Activated T-helper 1 cell treated with anti-CD3 and anti-CD28 coated beads, Interleukin-12 subunit alpha, Interleukin-12 subunit beta, Interleukin-2, Interleukin-4 antibody, amounts not matched to agents 30 ng/mL and 10 ng/mL and 1 ng/mL, durations not matched to agents 14 hours and 24 hours and 36 hours (primary cell): ENCODE data around the gene HS1BP3. TPM values are rescaled to one million over a fixed set of nuclear protein-coding genes. Genes with fewer than 3 reads are reported as not detected.

Experiments
- DNase-seq: peaks from one replicate; pipeline ENCODE4 v3.0.0; 2021; ENCODE audit warnings: low spot score
- H3K27ac Mint-ChIP-seq: one replicate; pipeline ENCODE4 v1.8.0; 2021; ENCODE audit warnings: mild to moderate bottlenecking, mixed read lengths
- H3K27me3 Mint-ChIP-seq: one replicate; pipeline ENCODE4 v1.8.0; 2022; ENCODE audit warnings: mild to moderate bottlenecking, moderate library complexity, mixed read lengths; ENCODE audit not compliant: insufficient read depth
- H3K36me3 Mint-ChIP-seq: one replicate; pipeline ENCODE4 v1.8.0; 2021; ENCODE audit warnings: low read depth, mixed read lengths
- H3K4me1 Mint-ChIP-seq: one replicate; pipeline ENCODE4 v1.8.0; 2021; ENCODE audit warnings: low read depth, mixed read lengths
- H3K4me3 Mint-ChIP-seq: one replicate; pipeline ENCODE4 v1.8.0; 2021; ENCODE audit warnings: mild to moderate bottlenecking, moderate library complexity, mixed read lengths
- H3K9me3 Mint-ChIP-seq: one replicate; pipeline ENCODE4 v1.8.0; 2021; ENCODE audit warnings: mixed read lengths
- intact Hi-C: fragments of 100-400 bp; cut with micrococcal nuclease; formaldehyde crosslinking; loops from one replicate; pipeline ENCODE4 v1.15.1; 2024
- total RNA-seq: library from RNA; stranded (reverse); gene quantifications from 2 replicates; pipeline ENCODE4 v1.2.3, GENCODE V29; 2022

The HS1BP3 gene
- total RNA-seq, 1 donor from 2014 or later: 9.1 TPM

DNA sequence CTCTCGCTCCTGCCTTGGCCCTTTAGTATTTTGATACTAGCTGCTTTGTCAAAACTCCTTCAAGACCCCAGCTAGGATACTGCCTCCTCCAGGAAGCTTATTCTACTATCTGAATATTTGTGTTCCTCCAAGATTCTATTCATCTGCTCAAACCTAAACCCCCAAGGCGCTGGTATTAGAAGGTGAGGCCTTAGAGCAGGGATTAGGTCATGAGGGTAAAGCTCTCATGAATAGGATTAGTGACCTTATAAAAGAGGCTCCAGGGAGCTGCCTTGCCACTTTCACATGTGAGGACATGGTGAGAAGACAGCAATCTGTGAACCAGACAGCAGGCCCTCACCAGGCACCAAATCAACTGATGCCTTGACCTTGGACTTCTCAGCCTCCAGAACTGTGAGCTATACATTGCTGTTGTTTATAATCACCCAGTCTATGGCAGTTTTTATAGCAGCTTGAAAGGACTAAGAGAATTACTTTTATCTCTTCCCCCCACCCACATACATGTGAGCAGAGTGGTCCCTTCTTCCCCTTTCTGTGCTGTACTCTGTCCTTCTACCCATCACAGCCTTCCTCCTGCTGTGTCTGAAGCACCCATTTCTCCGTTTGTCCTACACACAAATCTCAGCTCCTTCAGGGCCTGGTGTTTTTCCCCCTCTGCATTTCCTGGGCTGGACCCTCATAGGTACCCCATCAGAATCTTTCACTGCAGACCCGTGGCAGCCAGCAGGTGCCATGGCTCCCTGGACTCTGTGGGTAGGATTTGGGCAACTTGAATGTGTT, 54.5 kb downstream of the HS1BP3 start:
- Mint-ChIP-seq H3K27me3 (no peaks in the 10 kb centered on the region), H3K27ac (no peak overlapping the region), H3K4me3 (no peak overlapping the region), H3K4me1 (peaks cover 9% of the 10 kb centered on the region), H3K36me3 (no peaks in the 10 kb centered on the region), H3K9me3 (no peaks in the 10 kb centered on the region)
- intact Hi-C loops: no loop called here
- DNase-seq: no peak

DNA sequence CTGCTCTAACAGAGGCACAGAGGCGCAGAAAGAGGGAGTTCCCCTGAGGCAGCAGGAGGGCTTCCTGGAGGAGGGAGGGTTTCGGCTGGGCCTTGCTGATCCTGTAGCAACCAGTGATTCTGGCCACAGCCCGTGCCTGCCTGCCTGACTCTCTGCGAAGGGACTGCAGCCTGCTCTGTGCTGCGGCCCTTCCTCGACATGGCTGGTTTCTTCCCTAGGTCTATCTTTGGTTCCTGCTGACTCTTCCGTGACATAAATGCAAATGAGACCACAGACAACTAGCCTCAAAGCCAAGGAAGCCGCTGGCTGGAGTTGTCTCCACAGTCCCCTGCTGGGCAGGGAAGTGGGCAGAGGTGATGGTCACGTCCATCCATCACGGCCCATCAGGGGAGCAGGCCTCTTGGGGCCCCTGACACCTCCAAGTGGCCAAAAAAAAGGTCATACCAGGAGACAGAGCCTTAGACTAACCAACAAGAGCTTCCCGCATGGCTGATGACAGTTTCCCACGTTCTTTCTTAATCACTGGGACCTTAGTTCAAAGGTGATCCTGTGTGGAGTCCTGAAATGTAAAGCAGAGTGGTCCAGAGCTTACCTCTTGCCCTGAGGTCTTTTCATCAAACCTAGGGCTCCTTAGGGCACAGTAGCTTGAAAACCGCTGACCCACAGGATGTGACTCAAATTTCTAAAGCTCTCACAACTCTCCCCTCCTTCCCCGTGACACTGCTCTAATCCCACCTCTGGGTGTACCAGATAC, 55.3 kb downstream of the HS1BP3 start:
- no peaks in the 10 kb centered on the region for H3K36me3 Mint-ChIP-seq
- no peaks in the 10 kb centered on the region for H3K9me3 Mint-ChIP-seq
- DNase-seq: no peak
- peaks cover 9% of the 10 kb centered on the region for H3K4me1 Mint-ChIP-seq
- no peaks in the 10 kb centered on the region for H3K27me3 Mint-ChIP-seq
- H3K4me3 Mint-ChIP-seq: no peak overlapping the region
- intact Hi-C loops: no loop called here
- H3K27ac Mint-ChIP-seq: peak overlapping the region; percentile 16

DNA sequence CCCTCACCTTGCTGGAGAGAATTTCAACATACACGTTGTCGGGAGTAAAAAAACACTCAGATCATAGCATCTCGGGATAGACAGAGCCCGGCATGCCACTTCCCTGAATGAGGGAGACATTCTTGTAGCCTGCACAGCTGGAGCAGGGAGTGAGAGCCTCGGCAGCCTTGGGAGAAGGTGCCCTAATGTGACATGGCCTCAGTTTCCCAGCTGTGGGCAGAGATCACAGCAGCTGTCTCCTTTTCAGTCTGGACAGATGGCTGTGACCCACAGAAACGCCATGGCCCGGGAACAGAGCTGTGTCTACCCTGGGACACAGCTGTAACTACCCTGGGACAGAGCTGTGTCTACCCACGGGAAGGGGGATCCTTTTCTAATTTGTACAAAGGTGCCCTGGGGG, 55.9 kb downstream of the HS1BP3 start:
- no peak overlapping the region for H3K27ac Mint-ChIP-seq
- DNase-seq: no peak
- H3K4me3 Mint-ChIP-seq: no peak overlapping the region
- intact Hi-C loops: no loop called here
- H3K27me3 Mint-ChIP-seq: no peaks in the 10 kb centered on the region
- no peaks in the 10 kb centered on the region for H3K36me3 Mint-ChIP-seq
- no peaks in the 10 kb centered on the region for H3K9me3 Mint-ChIP-seq
- H3K4me1 Mint-ChIP-seq: peaks cover 9% of the 10 kb centered on the region

DNA sequence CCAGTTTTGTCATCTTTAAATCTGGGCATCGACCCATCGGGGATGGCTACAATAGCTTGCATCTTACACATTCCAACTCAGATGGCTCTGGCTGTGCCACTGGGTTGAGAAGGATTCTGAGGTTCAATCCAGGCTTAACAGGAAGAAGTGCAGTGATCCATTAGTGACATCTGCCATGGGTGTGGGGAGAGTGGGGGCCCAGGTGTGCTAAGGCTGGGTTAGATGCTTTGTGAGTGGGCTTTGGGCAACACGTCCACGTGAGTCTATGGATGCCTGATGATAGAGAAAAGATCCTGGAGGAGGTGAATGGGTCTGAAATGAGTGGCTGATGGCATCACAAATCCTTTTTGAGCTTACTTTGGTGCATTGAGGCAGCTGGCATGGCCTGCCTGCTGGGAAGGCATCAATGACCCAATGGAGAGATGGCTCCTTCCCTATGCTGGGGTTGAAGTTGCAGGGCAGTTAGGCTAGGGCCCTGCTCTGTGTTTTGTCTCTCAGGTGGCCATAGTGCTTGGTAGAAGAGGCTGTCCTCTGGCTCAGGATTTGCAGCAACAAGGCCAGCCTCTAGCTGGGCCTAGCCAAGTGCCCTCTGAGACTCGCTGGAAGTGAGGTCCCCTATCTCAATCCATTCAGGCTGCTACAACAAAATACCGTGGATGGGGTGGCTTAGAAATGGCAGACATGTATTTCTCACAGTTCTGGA, 56.7 kb downstream of the HS1BP3 start:
- Mint-ChIP-seq H3K27me3 (no peaks in the 10 kb centered on the region), H3K9me3 (no peaks in the 10 kb centered on the region), H3K4me3 (no peak overlapping the region), H3K4me1 (peaks cover 9% of the 10 kb centered on the region), H3K36me3 (no peaks in the 10 kb centered on the region), H3K27ac (no peak overlapping the region)
- intact Hi-C loops: no loop called here
- no peak for DNase-seq

DNA sequence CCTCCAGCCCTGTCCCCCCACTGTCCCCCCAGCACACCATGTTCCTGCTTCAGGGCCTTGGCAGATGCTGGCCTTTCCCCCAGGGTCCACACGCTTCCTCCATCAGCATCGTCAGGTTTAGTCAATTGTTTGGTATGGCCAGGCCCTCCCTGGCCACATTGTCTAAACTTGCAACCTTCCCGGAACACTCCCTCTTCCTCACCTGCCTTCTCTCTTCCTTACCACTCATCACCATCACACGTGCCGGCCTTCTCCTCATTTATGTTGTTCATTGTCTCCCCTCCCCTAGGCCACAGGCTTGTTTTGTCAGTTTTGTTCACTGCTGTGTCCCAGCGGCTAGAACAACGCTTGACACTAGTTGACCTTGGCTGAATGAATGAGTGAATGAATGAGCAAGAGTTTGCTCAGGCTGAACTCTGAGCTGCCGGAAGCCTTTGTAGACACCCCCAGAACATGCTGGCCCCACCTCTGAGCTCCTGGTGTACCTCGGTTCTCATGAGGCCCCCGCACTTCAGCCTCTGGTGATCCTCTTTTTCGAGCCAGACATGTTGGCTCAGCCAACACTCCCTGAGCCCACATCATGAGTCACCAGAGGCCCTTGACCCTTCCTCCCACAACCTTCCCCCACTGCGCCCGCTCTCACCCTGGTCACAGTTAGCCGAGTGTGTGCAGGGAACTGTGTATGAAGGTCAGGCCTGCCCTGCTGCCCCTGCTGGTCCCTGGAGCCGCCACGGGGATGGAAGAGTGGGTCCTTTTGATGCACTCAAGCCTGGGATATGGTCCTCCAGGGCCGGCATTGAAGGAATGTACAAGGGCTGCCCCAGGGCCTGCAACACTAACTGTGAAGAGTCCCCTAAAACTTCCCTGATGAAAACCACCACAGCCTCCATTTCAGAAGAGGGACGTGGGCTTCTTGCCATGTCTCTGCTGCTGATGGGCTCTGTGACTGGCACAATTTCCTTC, 57.5 kb downstream of the HS1BP3 start:
- intact Hi-C loops: no loop called here
- Mint-ChIP-seq H3K4me1 (peaks cover 9% of the 10 kb centered on the region), H3K27ac (no peak overlapping the region), H3K4me3 (no peak overlapping the region), H3K36me3 (no peaks in the 10 kb centered on the region), H3K27me3 (no peaks in the 10 kb centered on the region), H3K9me3 (no peaks in the 10 kb centered on the region)
- no peak for DNase-seq

DNA sequence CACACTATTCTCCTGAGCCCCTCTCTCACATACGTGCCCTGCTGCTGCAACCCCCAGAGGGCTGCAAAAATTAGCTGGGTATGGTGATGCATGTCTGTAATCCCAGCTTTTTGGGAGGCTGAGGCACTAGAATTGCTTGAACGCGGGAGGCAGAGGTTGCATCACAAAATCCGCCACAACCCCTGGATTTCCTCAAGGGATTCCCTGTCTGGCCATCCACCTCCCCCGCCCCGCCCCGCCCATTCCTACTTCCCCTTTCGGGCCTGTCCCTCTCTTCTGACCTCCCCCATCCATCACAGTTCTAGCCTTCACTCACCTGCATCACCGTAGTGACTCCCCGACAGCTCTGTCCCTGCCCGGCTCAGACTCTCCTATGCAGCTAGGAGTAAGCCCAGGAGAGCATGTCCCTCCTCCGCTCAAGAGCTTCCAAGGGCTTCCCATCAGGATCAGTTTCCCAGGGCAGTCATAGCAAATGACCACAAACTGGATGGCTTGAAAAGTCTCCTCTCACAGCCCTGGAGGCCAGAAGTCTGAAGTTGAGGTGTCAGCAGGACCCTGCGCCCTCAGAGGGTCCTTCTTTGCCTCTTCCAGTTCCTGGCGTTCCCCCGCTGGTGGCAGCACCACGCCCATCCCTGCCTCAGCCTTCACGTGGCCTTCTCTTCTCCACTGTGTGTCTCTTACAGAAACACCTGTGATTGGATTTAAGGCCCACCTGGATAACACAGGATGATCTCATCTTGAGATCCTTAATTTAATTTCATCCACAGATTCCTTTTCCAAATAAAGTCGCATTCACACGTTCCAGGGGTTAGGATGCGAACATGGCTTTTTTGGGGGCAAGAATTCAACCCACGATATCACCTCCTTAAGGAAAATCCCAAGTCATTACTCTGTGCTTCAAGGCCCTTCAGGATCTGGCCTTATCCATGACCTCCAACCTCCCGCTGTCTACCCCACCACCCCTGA, 58.5 kb downstream of the HS1BP3 start:
- intact Hi-C loops: no loop called here
- Mint-ChIP-seq H3K9me3 (no peaks in the 10 kb centered on the region), H3K36me3 (no peaks in the 10 kb centered on the region), H3K4me1 (peaks cover 9% of the 10 kb centered on the region), H3K4me3 (no peak overlapping the region), H3K27ac (no peak overlapping the region), H3K27me3 (no peaks in the 10 kb centered on the region)
- DNase-seq: no peak

DNA sequence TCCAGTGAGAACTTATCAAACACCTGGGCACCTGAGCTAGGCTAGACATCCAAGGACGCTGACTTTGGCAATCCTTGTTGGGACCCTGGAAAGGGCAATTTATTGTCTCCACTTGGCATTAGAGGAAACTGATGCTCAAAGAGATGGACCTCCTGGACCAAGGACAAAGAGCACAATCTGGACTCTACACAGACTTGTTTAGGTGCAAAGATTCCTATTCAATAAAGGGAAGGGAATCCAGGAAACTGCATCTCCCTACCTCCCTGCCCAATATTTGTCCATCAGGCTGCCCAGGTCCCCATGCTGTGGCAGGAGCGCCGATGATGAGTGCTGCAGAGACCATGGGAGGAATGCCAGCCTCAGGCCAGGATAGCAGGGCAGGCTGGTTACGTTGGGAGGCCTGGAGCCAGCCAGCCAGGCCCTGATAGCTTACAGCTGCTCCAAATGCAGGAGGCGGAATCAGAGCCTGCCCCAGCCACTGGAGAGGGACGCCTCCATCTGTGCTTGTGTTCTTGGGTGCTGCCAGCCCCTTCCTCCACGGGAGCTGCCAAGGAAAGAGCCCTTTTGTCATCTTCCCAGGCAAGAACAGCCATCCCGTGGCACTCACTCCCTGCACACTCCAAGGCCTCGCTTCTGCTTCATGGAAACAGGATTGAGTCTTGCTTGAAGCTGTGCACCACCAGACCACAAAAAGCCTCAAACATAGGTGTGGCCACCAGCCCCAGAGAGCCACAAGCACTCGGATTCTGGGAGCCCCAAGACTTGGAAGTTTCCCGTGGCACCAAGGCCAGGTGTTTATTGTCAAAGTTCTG, 60.0 kb downstream of the HS1BP3 start:
- DNase-seq: no peak

DNA sequence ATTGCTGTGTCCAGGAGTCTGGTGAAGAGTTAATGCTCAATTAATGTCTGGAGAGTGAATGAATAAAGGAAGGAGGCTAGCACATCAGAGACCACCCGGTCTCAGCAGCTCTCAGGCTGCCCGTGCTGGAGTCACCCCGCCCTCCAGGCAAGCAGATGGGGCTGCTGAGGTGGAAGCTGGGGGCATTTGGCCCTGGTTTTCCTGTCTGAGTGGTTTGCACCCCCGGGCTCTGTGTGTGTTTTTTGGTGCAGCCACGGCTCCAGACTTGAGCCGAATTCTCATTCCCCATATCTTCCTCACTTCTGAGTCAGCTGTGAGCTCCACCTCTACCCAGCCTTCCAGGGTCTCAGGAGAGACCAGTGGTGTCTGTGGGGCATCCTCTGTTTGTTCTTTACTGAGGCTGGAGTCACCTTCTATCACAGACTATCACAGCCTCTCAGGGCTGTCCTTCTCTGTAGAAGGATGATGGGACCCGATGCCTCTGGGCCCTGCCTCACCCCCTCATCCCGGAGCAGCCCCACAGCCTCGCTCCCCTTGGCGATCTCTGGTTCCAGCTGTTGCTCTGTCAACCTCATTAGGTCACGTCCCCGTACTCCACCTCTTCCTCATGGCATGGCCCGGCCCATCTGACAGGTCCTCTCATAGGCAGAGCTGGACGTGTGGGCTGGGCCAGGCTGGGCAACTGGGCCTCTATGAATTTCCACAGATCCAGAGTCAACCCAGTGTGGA, 60.8 kb downstream of the HS1BP3 start:
- Mint-ChIP-seq H3K27me3 (peaks cover 2% of the 10 kb centered on the region), H3K36me3 (no peaks in the 10 kb centered on the region), H3K4me1 (peaks cover under 1% of the 10 kb centered on the region), H3K27ac (no peak overlapping the region), H3K4me3 (no peak overlapping the region), H3K9me3 (no peaks in the 10 kb centered on the region)
- no peak for DNase-seq
- intact Hi-C loops: no loop called here

More for the DNA sequence above, 60.0 kb downstream of the HS1BP3 start:
- Mint-ChIP-seq H3K27me3 (no peaks in the 10 kb centered on the region), H3K4me1 (peaks cover 8% of the 10 kb centered on the region), H3K9me3 (no peaks in the 10 kb centered on the region), H3K36me3 (no peaks in the 10 kb centered on the region), H3K4me3 (no peak overlapping the region), H3K27ac (no peak overlapping the region)
- intact Hi-C loops: no loop called here

DNA sequence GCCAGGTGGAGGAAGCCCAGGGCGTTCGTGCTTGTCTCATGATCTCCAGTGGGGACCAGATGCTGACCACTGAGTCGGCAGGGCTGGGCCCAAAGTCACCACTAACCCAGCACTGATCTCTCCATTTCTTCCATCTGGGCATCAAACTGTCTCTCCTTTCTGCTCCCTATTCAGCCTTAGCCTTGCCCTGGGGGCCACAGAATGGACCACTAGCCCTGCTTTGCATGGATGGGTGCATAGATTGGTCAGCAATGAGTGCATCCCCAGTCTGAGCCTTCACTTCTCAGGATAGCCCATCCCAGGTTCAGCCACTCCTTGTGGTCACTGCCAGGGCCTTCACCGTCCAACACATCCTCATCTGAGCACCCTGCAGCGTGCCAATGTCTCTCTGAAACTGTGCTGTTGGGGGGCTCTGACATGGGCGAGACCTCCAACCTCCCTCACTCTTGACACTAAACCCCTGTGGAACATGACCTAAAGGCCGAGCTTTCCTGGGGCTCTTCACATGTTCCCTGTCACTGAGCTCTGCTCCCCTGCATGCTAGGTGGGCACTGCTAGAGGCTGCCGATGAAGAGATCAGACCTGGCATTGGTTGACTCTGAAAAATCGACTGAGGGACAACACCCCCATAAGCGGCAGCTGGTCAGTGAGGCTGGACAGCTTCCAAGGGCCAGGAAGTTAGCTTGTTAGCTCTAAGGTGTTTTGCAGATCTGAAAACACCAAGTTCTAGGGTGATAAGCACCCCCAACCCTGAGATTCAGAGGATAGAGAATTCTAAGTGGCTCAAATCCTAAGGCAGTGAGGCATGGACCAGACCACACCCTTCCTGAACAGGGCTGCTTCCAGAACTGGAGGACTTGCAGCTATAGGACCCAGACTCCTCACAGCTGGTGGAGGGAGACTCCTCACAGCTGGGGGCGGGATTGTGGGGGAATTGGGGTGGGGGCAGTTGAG, 61.7 kb downstream of the HS1BP3 start:
- Mint-ChIP-seq H3K36me3 (no peaks in the 10 kb centered on the region), H3K27me3 (peaks cover 2% of the 10 kb centered on the region), H3K4me1 (no peaks in the 10 kb centered on the region), H3K9me3 (no peaks in the 10 kb centered on the region), H3K4me3 (peak overlapping the region; percentile 35), H3K27ac (no peak overlapping the region)
- intact Hi-C loops: no loop called here
- DNase-seq: no peak
